IPS-18c (cell line): ENCODE data around the gene BGN.

Experiments
- H3K4me3 ChIP-seq: 2 replicates; pipeline ENCODE4 v1.7.0; 2013; ENCODE audit warnings: low read depth, mild to moderate bottlenecking, low read length, moderate library complexity; ENCODE audit not compliant: insufficient read depth
- H3K9me3 ChIP-seq: one replicate; pipeline ENCODE4 v1.6.1; 2013; ENCODE audit warnings: mild to moderate bottlenecking, low read length, moderate library complexity; ENCODE audit not compliant: control insufficient read depth, insufficient read depth

The BGN gene

DNA sequence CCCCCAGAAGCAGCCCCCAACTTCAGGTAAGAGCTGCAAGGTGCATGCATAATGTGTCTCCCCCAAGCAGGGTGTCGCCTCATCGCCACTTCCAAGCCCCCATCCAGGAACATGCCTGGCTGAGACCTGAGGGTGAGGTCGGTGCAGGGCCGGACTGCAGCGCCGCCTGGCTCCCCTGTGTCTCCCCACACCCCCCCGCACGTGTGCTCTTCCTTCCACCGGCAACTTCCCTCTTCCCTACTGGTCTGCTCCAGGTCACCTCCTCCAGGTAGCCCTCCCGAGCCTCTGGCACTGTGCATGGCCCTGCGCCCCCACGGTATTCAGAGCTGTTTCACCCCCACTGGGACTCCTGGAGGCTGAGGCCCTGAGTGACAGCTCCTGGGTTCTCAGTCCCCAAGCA is 2.2 kb upstream of the BGN start:
- Histone ChIP-seq H3K4me3 (no peak overlapping the region), H3K9me3 (peaks cover 20% of the 10 kb centered on the region)

DNA sequence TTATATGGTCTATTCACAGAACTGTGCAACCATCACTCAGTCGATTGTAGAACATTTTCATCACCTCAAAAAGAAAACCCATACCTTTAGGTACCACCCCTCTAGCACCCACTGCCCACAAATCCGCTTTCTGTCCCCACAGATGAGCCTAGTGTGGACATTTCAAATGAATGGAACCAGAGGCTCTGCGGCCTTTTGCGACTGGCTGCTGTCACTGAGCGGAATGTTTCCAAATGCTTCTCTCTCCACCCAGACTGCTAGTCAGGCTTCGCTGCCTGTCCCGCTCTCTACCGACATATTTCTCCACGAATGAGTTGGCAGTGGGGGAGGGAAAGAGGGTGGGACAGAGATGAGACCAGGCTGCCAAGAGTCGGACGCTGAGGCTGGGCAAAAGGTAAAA is 1.7 kb upstream of the BGN start:
- H3K4me3 ChIP-seq, result no peak overlapping the region
- H3K9me3 ChIP-seq, result peaks cover 18% of the 10 kb centered on the region

DNA sequence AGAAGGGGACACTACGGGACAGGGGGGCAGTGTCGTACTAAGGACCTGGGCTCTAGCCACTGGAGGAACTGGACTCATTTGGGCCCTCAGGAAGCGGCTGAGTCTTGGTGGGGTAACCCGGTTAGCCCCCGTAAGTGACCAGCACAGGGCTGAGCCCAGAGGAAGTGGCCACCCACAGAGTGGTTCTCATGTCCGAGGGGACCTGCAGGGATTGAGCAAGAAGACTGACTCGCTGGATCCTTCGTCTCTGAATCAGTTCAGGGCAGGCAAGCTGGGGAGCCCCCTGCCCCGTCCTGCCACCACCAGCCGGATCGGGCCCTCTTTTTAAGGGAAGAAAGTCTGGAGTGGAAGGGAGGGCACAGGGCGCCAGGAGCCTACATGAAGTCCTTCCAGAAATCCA is 719 bp upstream of the BGN start:
- Histone ChIP-seq H3K9me3 (peaks cover 19% of the 10 kb centered on the region), H3K4me3 (no peak overlapping the region)

DNA sequence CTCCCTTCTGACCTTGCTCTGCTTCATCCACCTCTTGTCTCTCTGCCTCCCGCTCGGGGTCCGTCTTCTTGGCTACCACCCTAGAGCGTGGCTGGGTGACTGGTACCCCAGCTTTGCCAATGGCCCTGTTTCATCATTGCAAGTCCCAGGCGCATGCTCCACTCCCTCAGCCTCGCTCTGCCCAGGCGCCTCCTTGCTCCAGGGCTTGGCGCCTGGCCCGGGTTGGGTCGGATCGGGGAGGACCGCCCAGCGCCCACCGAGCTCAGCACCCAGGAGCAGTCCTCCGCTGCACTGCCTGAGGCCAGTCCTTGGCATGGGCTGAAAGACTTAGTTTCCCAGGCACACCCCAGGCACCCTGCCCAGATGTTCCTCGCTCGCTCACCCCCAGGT is 577 bp downstream of the BGN start:
- Histone ChIP-seq H3K4me3 (no peak overlapping the region; the same call in 1 of the 2 replicates), H3K9me3 (peaks cover 18% of the 10 kb centered on the region)

DNA sequence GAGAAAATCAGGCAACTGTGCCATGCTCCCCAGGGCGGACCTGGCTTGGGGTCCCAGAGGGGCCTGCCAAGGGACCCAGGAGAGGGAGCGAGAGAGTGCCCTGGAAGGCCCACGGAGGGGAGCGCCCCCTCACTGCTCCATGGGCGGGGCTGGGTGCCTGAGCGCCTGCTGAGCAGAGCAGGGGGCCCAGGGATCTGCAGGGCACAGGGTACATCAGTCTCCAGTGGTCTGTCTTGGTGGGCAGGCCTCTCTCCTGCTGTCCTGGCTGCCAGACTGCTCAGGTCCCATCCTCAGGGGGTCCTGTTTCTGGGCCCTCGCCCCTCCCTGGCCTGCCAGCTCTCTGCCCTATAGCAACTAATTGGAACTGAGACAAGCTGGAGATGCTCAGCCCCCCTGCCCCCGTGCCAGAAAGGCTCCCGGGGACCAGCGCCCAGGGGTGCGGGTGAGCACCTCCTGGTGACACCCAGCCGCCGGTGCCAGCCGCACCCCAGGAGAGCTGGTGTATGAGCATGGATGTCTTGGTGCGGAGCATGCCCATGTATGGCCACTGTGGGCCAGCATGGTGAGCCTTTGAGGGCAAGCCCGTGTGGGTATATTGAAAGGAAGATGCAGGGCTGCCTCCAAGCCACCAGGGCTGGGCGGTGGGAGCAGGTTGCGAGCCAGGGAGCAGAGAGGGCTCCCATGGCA is 1.3 kb downstream of the BGN start:
- Histone ChIP-seq H3K4me3 (no peak overlapping the region), H3K9me3 (peaks cover 15% of the 10 kb centered on the region)

DNA sequence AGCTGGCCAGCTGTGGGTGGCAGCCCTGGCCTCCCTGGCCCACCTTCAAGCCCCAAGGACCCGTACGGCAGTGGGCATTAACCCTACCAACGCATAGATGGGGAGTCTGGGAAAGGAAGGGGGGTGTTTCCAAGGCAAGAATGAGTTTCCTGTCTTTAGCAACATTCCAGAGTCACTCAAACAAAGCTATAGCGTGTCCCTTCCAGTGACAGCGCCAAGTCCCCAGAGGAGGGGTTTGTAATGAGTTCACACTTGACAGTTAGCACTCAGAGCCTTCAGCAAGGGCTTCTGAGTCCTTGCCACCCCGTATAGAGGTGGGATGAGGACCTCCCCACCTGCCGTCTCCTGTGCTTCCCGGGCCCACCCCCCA is 1.8 kb downstream of the BGN start:
- Histone ChIP-seq H3K9me3 (peaks cover 11% of the 10 kb centered on the region), H3K4me3 (no peak overlapping the region)

DNA sequence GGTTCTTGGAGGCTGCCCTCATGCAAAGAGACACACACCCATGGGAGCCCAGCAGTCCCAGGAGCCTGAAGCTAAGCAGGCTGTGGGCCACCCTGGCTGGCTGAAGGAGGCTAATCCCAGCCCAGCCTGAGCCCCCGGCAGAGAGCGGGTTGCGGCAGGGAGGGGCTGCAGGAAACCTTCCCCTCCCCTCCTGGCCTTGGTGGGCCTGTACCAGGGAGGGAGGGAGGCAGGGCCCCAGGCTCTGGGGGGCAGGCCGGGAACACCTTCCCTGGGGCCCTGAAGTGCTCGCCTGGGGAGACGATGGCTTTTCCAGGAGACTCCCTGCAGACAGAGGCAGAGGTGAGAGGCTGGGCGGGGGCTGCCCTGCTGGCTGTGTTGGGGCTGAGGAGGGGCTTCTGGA is 3.7 kb downstream of the BGN start:
- H3K9me3 ChIP-seq, result peaks cover 17% of the 10 kb centered on the region
- H3K4me3 ChIP-seq, result no peak overlapping the region

DNA sequence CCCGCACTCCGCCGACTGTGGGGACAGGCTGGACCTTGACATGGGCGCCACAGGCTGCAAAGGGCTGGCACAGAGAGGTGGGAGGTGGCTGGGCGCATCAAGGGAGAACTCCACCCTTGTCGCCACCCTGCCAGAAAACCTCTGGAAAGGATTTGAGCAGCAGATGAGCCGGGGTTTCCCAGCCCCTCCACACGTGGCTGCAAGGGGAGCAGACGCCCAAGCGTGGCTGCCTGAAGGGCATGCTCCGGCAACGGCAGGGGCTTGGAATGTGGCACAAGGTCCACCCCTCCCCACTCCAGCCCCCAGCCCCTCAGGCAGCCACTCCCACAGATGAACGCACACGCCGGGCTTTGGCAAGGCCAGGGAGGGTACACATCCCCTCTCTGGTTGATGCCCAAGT is 4.6 kb downstream of the BGN start:
- Histone ChIP-seq H3K4me3 (no peak overlapping the region), H3K9me3 (peaks cover 15% of the 10 kb centered on the region)

DNA sequence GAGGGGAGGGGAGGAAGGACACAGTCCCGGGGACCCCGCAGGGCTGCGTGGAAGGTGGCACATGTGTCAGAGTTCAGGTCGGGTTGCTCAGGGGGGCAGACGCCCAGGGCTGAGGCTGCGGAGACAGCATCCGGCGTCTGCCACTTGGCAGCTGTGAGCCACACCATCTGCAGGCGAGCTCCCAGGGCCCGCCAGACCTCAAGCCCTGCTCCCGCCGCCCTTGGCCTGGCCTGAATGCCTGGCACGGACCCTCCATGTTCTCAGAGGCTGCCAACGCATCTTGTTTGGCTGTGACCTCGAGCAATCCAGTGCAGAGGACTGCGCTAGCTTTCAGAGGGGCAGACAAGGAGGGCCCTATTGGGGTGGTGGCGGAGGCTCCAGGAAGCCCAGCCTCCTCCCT is 5.1 kb downstream of the BGN start:
- H3K4me3 ChIP-seq, result no peak overlapping the region
- H3K9me3 ChIP-seq, result peaks cover 18% of the 10 kb centered on the region

DNA sequence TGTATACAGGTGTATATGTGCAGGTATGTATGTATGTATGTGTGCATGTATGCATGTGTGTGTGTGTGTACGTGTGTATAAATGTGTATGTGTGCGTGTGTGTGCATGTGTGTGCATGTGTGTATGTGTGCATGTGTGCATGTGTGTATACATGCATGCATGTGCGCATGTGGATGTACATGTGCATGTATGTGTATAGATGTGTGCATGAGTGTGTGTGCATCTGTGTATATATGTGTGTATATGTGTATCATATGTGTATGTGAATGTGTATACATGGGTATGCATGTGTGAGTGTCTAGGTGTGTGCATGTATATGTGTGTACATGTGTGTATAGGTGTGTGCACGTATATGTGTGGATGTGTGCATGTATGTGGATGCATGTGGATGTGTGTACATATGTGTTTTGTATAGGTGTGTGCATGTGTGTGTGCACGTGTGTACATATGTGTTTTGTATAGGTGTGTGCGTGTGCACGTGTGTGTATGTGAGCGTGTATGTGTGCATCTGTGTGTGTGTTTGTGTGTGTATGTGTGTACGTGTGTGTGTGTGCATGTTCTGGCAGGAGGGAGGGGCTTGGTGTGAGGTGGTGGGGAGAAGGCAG is 6.0 kb downstream of the BGN start:
- peaks cover 16% of the 10 kb centered on the region for H3K9me3 ChIP-seq
- H3K4me3 ChIP-seq, result no peak overlapping the region

DNA sequence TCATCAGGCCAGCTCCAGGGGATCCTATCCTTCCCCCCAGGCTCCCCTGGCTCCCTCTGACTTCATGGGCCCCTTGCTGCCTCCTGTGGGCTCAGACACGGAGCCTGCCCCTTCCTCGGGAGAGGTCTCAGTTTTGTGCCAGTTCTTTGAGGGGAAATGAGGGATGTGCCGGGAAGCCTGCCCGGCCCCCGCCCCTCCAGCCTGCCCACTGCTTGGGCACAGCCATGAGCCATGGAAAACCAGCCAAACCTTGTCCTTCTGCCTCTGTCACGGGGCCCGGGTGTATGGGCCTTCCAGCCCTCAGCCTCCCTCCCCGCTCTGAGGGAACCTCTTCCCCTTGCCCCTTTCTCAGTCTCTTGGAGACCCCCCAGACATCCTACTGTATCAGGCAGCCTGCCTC is 6.8 kb downstream of the BGN start:
- H3K9me3 ChIP-seq, result peaks cover 18% of the 10 kb centered on the region
- no peak overlapping the region for H3K4me3 ChIP-seq

DNA sequence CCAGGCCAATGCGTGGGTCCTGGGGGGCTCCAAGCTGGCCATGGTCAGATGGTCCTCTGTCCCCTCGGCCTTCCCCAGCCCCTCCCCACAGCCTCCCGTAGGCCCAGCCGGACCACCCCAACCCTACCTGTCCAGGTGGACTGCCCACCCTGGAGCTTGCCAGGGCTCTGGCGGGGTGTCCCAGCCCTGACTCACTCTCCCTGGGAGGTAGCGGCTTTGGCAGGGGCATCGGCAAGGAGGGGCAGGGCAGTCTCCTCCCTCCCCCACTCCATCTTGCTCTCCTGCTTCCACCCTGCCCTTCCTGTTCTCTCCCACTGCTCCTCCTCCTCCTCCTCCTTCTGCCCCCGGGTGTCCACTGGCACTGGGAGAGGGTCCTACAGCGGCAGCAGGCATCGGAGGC is 7.4 kb downstream of the BGN start:
- no peak overlapping the region for H3K4me3 ChIP-seq
- peaks cover 18% of the 10 kb centered on the region for H3K9me3 ChIP-seq

DNA sequence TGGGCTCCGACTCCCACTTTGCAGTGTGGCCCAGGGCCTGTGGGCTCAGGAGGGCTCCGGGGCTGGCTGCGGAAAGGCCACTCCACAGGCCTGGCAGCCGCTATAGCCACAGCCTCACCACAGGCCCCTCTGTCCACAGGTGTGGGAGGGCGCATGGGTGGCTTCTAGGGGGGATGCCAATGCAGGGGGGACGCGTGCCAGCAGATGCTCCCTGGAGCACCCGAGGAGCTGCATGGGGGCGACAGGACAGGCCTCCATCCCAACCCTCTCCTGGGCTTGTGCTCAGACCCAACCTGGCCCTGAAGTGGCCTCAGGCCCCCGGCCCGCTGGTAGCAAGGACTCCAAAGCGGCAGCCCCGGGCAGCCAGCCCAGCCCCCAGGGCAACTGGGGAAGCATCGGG is 8.0 kb downstream of the BGN start:
- no peak overlapping the region for H3K4me3 ChIP-seq
- H3K9me3 ChIP-seq, result peaks cover 18% of the 10 kb centered on the region

DNA sequence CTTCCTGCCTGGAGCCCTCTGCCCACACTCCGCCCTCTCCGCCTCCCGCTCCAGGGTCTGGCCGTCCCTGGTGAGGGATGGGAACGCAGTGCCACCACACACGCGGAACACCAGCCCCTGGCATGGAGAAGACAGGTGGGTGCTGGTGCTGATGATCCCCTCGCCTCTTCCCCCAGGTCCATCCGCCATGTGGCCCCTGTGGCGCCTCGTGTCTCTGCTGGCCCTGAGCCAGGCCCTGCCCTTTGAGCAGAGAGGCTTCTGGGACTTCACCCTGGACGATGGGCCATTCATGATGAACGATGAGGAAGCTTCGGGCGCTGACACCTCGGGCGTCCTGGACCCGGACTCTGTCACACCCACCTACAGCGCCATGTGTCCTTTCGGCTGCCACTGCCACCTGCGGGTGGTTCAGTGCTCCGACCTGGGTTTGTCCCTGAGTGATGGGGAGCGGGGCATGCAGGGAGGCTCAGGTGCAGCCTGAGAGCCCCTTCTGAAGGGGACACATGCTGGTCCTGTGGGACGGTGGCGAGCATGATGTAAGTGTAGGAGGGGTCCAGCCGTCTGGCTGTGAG is 9.8 kb downstream of the BGN start:
- H3K9me3 ChIP-seq, result peaks cover 24% of the 10 kb centered on the region
- no peak overlapping the region for H3K4me3 ChIP-seq

DNA sequence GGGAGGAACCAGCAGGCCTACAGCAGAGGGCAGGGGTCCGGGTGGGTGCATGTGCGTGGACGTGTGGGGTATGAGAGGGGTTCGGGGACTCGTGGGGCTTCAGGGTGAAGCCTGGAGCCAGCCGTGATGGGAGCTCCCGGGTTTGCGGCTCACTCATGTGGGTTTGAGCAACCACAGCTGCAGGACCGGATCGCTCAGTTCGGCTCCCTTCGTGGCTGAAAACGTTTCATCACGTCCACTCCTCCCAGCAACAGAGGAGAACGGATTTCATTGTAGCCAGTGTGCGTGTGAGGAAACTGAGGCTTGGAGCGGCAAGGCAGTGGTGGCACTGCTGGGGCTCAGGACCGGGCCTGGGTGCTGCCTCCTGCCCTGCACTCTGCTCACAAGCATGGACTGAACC is 10.6 kb downstream of the BGN start:
- H3K9me3 ChIP-seq, result peaks cover 26% of the 10 kb centered on the region
- H3K4me3 ChIP-seq, result no peak overlapping the region; the same call in 1 of the 2 replicates

DNA sequence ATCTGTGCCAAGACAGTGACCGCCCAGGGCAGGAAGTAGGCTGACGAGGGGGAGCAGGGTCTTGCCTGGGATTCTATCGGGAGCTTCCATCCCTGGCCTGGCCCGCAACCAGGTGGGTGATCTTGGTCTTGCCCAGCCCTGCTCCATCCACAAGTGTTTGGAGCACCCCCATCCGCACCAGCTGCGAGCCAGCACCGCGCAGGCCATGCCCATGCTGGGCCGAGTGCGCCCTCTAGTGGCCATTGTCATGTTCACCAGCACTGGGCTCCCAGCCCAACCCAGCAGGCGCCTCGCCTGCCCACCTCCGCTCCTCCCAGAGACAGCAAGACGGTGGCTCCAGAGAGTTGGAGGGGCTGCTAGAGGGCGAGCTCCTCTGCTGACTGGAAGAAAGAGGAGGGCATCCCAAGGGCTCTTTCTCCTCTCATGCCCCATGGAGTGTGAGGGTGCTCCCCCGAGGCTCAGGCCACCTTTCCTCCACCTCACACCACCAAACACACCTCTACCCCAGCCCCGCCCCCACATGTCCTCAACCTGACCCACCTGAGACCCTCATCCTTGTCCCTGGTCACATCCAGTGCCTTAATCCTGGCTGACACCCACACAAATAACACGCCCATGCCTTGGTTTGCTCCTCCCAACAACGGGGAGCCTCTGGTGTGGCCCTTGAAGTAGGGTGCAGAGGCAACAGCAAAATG is 12.9 kb downstream of the BGN start:
- peaks cover 22% of the 10 kb centered on the region for H3K9me3 ChIP-seq

DNA sequence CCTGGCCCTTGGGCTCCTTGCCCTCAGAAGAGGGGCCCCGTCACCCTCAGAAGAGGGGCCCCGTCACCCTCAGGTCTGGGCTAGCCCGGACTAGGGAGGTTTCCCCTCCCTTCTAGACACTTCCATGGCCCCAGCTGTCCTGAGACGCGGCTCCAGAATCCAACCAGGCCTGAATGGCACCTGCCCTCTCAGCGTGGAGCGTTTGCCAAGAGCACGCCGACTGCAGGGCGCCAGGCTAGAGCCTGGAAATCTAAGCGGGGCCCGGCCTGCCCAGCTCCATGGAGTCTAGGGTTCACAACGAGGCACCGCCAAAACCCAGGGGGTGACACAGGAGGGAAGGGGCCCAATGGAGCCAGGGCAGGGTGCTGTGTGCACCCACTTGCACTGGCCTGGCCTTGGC is 14.8 kb downstream of the BGN start:
- Histone ChIP-seq H3K4me3 (no peak overlapping the region), H3K9me3 (peaks cover 19% of the 10 kb centered on the region)

More for the DNA sequence above, 12.9 kb downstream of the BGN start:
- H3K4me3 ChIP-seq, result no peak overlapping the region; the same call in 1 of the 2 replicates

DNA sequence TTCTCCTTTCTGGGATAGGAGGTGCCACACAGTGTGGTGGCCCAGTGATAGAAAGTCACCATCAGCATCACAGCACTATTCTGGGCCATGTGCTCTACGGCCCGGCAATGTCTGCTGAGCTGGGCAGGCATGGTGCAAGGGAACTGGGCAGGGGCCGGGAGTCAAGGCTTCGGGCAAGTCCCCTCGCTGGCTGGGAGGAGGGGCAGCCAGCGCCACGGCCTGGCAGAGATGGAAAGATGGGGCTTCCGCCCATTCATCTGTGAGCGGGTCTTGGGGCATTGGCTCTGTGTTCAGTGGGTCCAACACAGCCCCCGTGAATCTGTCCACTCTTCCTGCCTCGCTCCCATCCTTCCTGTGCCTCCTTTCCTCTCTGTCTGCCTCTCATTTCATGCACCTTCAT is 15.6 kb downstream of the BGN start:
- peaks cover 20% of the 10 kb centered on the region for H3K9me3 ChIP-seq
- no peak overlapping the region for H3K4me3 ChIP-seq
